Activated naive CD8-positive, alpha-beta T cell treated with anti-CD3 and anti-CD28 coated beads for 36 hours (primary cell): ENCODE measurements around the gene SCP2D1. TPM values are rescaled to one million over a fixed set of nuclear protein-coding genes. Genes with fewer than 3 reads are reported as not detected.

Experiments used
- DNase-seq: peaks from one replicate; pipeline ENCODE4 v3.0.0; 2021
- H3K27ac Mint-ChIP-seq: one replicate; pipeline ENCODE4 v1.8.0; 2022; ENCODE audit warnings: mild to moderate bottlenecking, moderate library complexity, mixed read lengths
- H3K27me3 Mint-ChIP-seq: one replicate; pipeline ENCODE4 v1.8.0; 2022; ENCODE audit warnings: mild to moderate bottlenecking, mixed read lengths
- H3K36me3 Mint-ChIP-seq: one replicate; pipeline ENCODE4 v1.8.0; 2021; ENCODE audit warnings: mild to moderate bottlenecking, mixed read lengths
- H3K4me1 Mint-ChIP-seq: one replicate; pipeline ENCODE4 v1.8.0; 2021; ENCODE audit warnings: mixed read lengths
- H3K4me3 Mint-ChIP-seq: one replicate; pipeline ENCODE4 v1.8.0; 2022; ENCODE audit warnings: mild to moderate bottlenecking, moderate library complexity, mixed read lengths
- H3K9me3 Mint-ChIP-seq: one replicate; pipeline ENCODE4 v1.8.0; 2022; ENCODE audit warnings: mixed read lengths
- total RNA-seq, 2 experiments: library from RNA; stranded (reverse); gene quantifications; one replicate each; pipeline ENCODE4 v1.2.3, GENCODE V29; 2021

SCP2D1 gene
- total RNA-seq, 2 experiments from 2014 or later = not detected

DNA sequence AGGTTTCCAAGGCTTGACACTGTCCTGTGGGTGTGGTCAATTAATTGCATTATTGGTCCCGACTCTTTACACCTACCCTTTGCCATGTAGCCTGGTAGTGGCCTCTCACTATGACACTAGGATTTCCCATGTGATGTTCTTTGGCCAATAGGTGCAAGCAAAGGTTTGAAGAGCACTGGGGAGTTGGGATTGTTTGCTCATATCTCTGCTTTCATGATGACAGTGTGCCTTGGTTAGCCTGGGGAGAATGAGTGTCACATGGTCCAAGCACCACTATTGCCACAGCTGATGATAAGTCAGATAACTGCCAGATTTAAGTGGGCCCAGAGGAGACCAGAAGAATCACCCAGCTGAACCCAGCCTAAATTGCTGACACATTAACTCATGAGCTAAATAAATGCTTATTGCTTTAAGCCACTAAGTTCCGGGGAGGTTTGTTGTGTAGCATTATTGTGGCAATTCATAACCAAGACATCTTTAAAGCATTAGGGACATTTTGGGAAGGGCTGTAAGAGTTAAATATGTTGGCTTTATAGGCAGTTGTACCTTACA, 17.2 kb upstream of the SCP2D1 start:
- H3K27me3 Mint-ChIP-seq = peaks cover 4% of the 10 kb centered on the region
- H3K4me1 Mint-ChIP-seq = peaks cover 7% of the 10 kb centered on the region
- DNase-seq = no peak
- H3K4me3 Mint-ChIP-seq = no peak overlapping the region
- H3K9me3 Mint-ChIP-seq = peaks cover 6% of the 10 kb centered on the region
- H3K27ac Mint-ChIP-seq = no peak overlapping the region
- H3K36me3 Mint-ChIP-seq = peaks cover 6% of the 10 kb centered on the region

DNA sequence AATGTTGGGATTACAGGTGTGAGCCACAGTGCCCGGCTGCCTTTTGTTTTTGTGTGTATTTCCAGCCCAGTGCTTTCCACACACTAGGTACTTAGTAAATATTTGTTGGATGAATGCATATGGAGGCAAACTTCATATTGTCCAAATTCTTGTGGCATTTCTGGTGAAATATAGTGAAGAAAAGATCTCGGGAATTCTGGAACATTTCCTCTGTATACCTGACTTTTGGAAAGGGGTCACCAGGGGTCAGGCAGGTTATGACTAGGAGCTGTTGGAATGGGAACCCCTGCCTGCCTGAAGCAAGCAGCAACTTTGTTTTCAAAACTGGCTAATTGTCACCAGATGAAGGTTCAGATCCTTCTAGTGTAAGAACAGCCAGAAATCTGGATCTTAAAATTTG, 12.1 kb upstream of the SCP2D1 start:
- peaks cover 1% of the 10 kb centered on the region for H3K36me3 Mint-ChIP-seq
- H3K27ac Mint-ChIP-seq = no peak overlapping the region
- no peak for DNase-seq
- H3K27me3 Mint-ChIP-seq = no peaks in the 10 kb centered on the region
- no peak overlapping the region for H3K4me3 Mint-ChIP-seq
- H3K4me1 Mint-ChIP-seq = peaks cover 14% of the 10 kb centered on the region
- H3K9me3 Mint-ChIP-seq = peaks cover 4% of the 10 kb centered on the region

DNA sequence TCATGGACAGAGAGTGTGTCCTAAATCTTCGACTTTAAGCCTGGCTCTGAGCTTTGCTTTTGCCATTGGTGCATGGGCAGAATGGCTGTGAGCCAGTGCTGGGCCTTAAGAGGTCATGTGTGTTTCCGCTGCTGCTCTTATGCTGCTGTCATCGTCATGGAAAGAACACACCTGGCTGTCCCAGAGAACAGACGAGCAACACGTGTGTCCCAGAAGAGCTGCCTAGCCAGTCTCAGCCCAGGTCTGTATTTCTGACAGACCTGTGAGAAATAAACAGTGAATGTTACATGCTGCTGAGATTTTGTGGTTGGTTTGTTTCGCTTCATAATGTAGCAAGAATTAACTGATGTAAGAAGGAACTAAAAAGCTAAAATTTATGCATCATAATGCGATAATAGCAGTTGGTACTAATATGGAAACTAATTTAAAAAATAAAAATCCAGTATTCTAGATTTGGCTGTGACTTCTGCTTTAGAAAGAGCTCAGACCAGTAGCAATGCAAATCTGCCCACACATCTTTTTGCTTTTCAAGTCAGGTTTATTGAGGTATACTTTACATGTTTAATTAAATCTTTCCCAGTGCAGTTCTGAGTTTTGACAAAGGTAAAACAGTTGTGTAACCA, 11.5 kb upstream of the SCP2D1 start:
- H3K4me1 Mint-ChIP-seq = peaks cover 14% of the 10 kb centered on the region
- peaks cover 5% of the 10 kb centered on the region for H3K9me3 Mint-ChIP-seq
- no peak overlapping the region for H3K27ac Mint-ChIP-seq
- no peak for DNase-seq
- H3K36me3 Mint-ChIP-seq = no peaks in the 10 kb centered on the region
- no peaks in the 10 kb centered on the region for H3K27me3 Mint-ChIP-seq
- H3K4me3 Mint-ChIP-seq = no peak overlapping the region

GRCh38 chr20:18805881-18806280, 7.7 kb upstream of the SCP2D1 start:
- peaks cover 14% of the 10 kb centered on the region for H3K4me1 Mint-ChIP-seq
- DNase-seq = no peak
- H3K9me3 Mint-ChIP-seq = peaks cover 5% of the 10 kb centered on the region
- no peak overlapping the region for H3K4me3 Mint-ChIP-seq
- H3K27me3 Mint-ChIP-seq = no peaks in the 10 kb centered on the region
- H3K27ac Mint-ChIP-seq = no peak overlapping the region
- H3K36me3 Mint-ChIP-seq = no peaks in the 10 kb centered on the region

DNA sequence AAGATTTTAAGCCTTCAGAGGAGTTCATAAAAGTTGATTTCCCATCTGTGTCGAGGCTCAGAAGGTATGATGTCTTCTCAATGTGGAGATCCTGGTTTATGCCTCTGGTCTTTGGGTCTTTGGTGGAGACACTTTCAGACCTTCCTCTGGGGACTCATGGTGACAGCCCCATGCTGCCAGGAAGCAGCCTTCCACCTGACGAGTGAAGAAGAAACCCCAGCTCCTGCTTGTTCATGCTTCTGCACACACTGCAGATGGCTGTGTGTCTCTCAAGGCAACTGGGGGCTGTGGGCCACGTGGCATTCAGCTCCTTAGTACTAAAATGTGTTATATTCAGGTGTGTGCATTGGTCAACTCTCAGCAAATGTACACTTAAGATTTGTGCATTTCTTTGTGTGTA, 4.9 kb upstream of the SCP2D1 start:
- Mint-ChIP-seq H3K27me3 (peaks cover 4% of the 10 kb centered on the region), H3K36me3 (no peaks in the 10 kb centered on the region), H3K9me3 (peaks cover 5% of the 10 kb centered on the region), H3K4me1 (peaks cover 14% of the 10 kb centered on the region), H3K27ac (no peak overlapping the region), H3K4me3 (no peak overlapping the region)
- no peak for DNase-seq

DNA sequence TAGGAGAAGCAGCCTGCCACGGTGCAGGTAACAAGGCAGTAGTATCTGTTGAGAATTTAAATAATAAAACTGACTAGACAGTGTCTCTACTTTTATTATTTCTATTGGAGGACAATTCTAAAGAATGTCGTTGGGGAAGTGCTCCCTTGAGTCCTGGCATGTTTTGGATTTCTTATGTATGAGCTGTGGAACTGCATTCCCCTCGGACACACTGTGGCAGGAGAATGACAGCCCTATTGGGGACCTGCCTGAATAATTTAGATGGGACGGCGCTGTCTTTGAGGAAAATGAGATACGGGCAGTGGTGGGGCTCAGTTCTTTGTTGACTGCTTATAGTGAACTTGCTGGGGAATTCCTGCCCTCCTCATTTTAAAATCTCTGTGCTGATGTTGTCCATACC, 2.4 kb upstream of the SCP2D1 start:
- Mint-ChIP-seq H3K27ac (no peak overlapping the region), H3K27me3 (peaks cover 4% of the 10 kb centered on the region), H3K36me3 (no peaks in the 10 kb centered on the region), H3K4me1 (peaks cover 1% of the 10 kb centered on the region), H3K9me3 (peaks cover 2% of the 10 kb centered on the region), H3K4me3 (no peak overlapping the region)
- DNase-seq = no peak

GRCh38 chr20:18811904-18812303, 1.7 kb upstream of the SCP2D1 start:
- peaks cover 4% of the 10 kb centered on the region for H3K27me3 Mint-ChIP-seq
- no peak overlapping the region for H3K4me3 Mint-ChIP-seq
- no peaks in the 10 kb centered on the region for H3K9me3 Mint-ChIP-seq
- no peak for DNase-seq
- no peaks in the 10 kb centered on the region for H3K4me1 Mint-ChIP-seq
- H3K27ac Mint-ChIP-seq = no peak overlapping the region
- H3K36me3 Mint-ChIP-seq = no peaks in the 10 kb centered on the region

GRCh38 chr20:18815194-18815942, 1.8 kb downstream of the SCP2D1 start:
- no peaks in the 10 kb centered on the region for H3K9me3 Mint-ChIP-seq
- H3K36me3 Mint-ChIP-seq = no peaks in the 10 kb centered on the region
- no peak overlapping the region for H3K27ac Mint-ChIP-seq
- DNase-seq = no peak
- H3K4me3 Mint-ChIP-seq = no peak overlapping the region
- H3K27me3 Mint-ChIP-seq = peaks cover 4% of the 10 kb centered on the region
- H3K4me1 Mint-ChIP-seq = no peaks in the 10 kb centered on the region

GRCh38 chr20:18822832-18823231, 9.2 kb downstream of the SCP2D1 start:
- H3K27ac Mint-ChIP-seq = no peak overlapping the region
- no peaks in the 10 kb centered on the region for H3K4me1 Mint-ChIP-seq
- no peaks in the 10 kb centered on the region for H3K9me3 Mint-ChIP-seq
- DNase-seq = no peak
- no peak overlapping the region for H3K4me3 Mint-ChIP-seq
- H3K27me3 Mint-ChIP-seq = no peaks in the 10 kb centered on the region
- no peaks in the 10 kb centered on the region for H3K36me3 Mint-ChIP-seq

DNA sequence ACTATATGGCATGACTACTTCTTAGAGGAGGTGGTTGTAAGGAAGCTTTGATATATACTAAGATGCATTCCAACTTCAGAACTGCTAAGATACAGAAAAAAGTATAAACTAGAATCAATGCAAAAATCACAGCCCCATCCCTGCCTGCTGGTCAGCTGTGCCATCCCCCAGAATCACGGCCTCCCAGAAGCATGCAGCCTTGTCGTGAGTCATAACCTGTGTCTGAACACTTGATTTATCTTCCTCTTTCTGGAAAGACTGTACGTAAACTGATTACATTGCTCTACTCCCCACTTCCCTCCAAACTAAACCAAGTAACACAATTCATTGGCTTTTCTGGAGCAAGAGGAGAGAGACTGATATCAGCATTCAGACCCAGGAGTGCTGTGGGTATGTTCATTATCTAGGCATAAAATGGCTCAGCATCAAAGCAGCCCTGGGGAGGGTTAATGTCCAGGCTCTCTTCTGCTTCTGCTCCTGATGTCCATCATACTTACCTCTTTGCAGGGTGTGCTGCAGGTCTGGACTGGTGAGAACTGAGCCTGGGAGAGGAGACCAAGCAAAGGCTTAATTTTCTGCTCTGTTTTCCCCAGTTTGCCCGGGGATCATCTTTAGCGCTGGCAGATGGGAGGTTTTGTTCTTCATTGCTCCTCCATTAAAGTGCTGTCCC, 18.4 kb downstream of the SCP2D1 start:
- Mint-ChIP-seq H3K4me1 (no peaks in the 10 kb centered on the region), H3K36me3 (no peaks in the 10 kb centered on the region), H3K27me3 (no peaks in the 10 kb centered on the region), H3K4me3 (no peak overlapping the region), H3K9me3 (no peaks in the 10 kb centered on the region), H3K27ac (no peak overlapping the region)
- no peak for DNase-seq

GRCh38 chr20:18832546-18833200, 19.1 kb downstream of the SCP2D1 start:
- no peak for DNase-seq
- no peak overlapping the region for H3K27ac Mint-ChIP-seq
- H3K27me3 Mint-ChIP-seq = no peaks in the 10 kb centered on the region
- no peaks in the 10 kb centered on the region for H3K4me1 Mint-ChIP-seq
- no peak overlapping the region for H3K4me3 Mint-ChIP-seq
- no peaks in the 10 kb centered on the region for H3K36me3 Mint-ChIP-seq
- no peaks in the 10 kb centered on the region for H3K9me3 Mint-ChIP-seq

GRCh38 chr20:18835466-18836256, 22.1 kb downstream of the SCP2D1 start:
- no peaks in the 10 kb centered on the region for H3K4me1 Mint-ChIP-seq
- no peaks in the 10 kb centered on the region for H3K9me3 Mint-ChIP-seq
- no peak for DNase-seq
- H3K36me3 Mint-ChIP-seq = no peaks in the 10 kb centered on the region
- H3K27ac Mint-ChIP-seq = no peak overlapping the region
- no peaks in the 10 kb centered on the region for H3K27me3 Mint-ChIP-seq
- no peak overlapping the region for H3K4me3 Mint-ChIP-seq

- Mint-ChIP-seq H3K9me3 (no peaks in the 10 kb centered on the region), H3K4me1 (no peaks in the 10 kb centered on the region), H3K27ac (no peak overlapping the region), H3K27me3 (peaks cover 3% of the 10 kb centered on the region), H3K36me3 (no peaks in the 10 kb centered on the region), H3K4me3 (no peak overlapping the region)
- DNase-seq = no peak
These were observed 24.1 kb downstream of the SCP2D1 start for GRCh38 chr20:18837718-18838117.

GRCh38 chr20:18839507-18840247, 26.1 kb downstream of the SCP2D1 start:
- H3K4me3 Mint-ChIP-seq = no peak overlapping the region
- H3K9me3 Mint-ChIP-seq = no peaks in the 10 kb centered on the region
- no peaks in the 10 kb centered on the region for H3K36me3 Mint-ChIP-seq
- H3K4me1 Mint-ChIP-seq = no peaks in the 10 kb centered on the region
- H3K27me3 Mint-ChIP-seq = peaks cover 3% of the 10 kb centered on the region
- no peak overlapping the region for H3K27ac Mint-ChIP-seq
- no peak for DNase-seq
